Endothelial cell of umbilical vein (primary cell): ENCODE measurements around the gene ZDHHC11B.
"Not testable (repeated sequence)": the region's sequence is repeated elsewhere in the genome, so short reads cannot be mapped to it uniquely, and the experiment has no call there.

Experiments
- CTCF ChIP-seq, 2 donors: IDR thresholded peaks; 1 replicate in 1 of 2; 2 replicates in 1 of 2; pipeline ENCODE4 v1.5.1; 2011; ENCODE audit warnings: low read length in 2 of 2, mild to moderate bottlenecking in 2 of 2, moderate library complexity in 2 of 2, control low read depth in 1 of 2, inconsistent platforms in 1 of 2, low read depth in 1 of 2; ENCODE audit not compliant: insufficient read depth in 1 of 2; ENCODE audit errors: extremely low read depth in 1 of 2
- EZH2 ChIP-seq: IDR thresholded peaks from 2 replicates; pipeline ENCODE4 v1.6.1; 2012; ENCODE audit warnings: borderline replicate concordance, low read depth, mild to moderate bottlenecking, moderate library complexity, low read length, inconsistent platforms; ENCODE audit not compliant: severe bottlenecking
- FOS ChIP-seq: IDR thresholded peaks from 2 replicates; pipeline ENCODE4 v1.6.1; 2011; ENCODE audit warnings: mild to moderate bottlenecking, low read length, moderate library complexity, borderline replicate concordance; ENCODE audit not compliant: insufficient read depth
- JUN ChIP-seq: IDR thresholded peaks from 2 replicates; pipeline ENCODE4 v1.6.1; 2011; ENCODE audit warnings: borderline replicate concordance, low read depth; ENCODE audit not compliant: insufficient read length, insufficient read depth
- MAX ChIP-seq: IDR thresholded peaks from 2 replicates; pipeline ENCODE4 v1.6.1; 2011; ENCODE audit not compliant: insufficient read depth, insufficient read length
- POLR2A ChIP-seq: IDR thresholded peaks from 2 replicates; pipeline ENCODE4 v1.6.1; 2012; ENCODE audit warnings: low read depth, mild to moderate bottlenecking, control low read depth, low read length

DNA sequence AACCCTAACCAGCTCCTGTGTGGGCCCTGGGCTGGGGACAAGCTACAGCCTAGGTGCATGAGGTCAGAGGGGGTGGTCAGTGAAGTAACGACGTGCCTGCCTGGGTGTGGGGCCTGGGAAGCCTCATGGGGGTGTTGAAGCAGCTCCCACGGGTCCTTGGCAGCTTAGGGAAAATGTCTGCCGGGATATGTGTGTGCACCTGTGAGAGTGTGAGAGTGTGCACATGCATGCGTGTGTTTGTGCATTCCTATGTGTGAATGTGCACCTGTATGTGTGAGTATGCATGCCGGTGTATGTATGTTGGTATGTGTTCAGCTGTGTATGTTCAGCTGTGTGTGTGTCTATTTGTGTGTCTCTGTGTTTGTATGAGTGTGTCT lies 3.3 kb upstream of the ZDHHC11B start:
- not testable (repeated sequence) for TF ChIP-seq CTCF (IDR thresholded peaks at IDR 0.05; ENCODE audit: extremely low read depth in 1 of 2, insufficient read depth in 1 of 2, low read depth in 1 of 2, low read length in 2 of 2); EZH2; POLR2A; FOS; JUN; MAX
